T follicular helper cell (primary cell): Measurements from ENCODE around the gene CASS4.

Experiments
- DNase-seq: peaks from one replicate; pipeline ENCODE4 v3.0.0-alpha.2; 2020; ENCODE audit warnings: low read depth

The CASS4 gene

GRCh38 chr20:56423211-56423610 lies 11.2 kb downstream of the CASS4 start:
- DNase-seq, result no peak

GRCh38 chr20:56423886-56424285 lies 11.8 kb downstream of the CASS4 start:
- no peak for DNase-seq

GRCh38 chr20:56424931-56425330 lies 12.9 kb downstream of the CASS4 start:
- no peak for DNase-seq

- DNase-seq, result no peak
Observed at GRCh38 chr20:56426026-56426425, 14.0 kb downstream of the CASS4 start.

- DNase-seq, result no peak
Observed at GRCh38 chr20:56426926-56427325, 14.9 kb downstream of the CASS4 start.

GRCh38 chr20:56427797-56428196 lies 15.7 kb downstream of the CASS4 start:
- DNase-seq, result no peak

- DNase-seq, result no peak
Observed at GRCh38 chr20:56428410-56428809, 16.4 kb downstream of the CASS4 start.

GRCh38 chr20:56428881-56429280 lies 16.8 kb downstream of the CASS4 start:
- no peak for DNase-seq

GRCh38 chr20:56429502-56429901 lies 17.4 kb downstream of the CASS4 start:
- DNase-seq, result no peak

GRCh38 chr20:56429941-56430340 lies 17.9 kb downstream of the CASS4 start:
- no peak for DNase-seq

GRCh38 chr20:56430461-56430860 lies 18.4 kb downstream of the CASS4 start:
- DNase-seq, result no peak

GRCh38 chr20:56430957-56431356 lies 18.9 kb downstream of the CASS4 start:
- no peak for DNase-seq

- DNase-seq, result no peak
Observed at GRCh38 chr20:56431471-56431870, 19.4 kb downstream of the CASS4 start.

- DNase-seq, result no peak
Observed at GRCh38 chr20:56433221-56433879, 21.3 kb downstream of the CASS4 start.

GRCh38 chr20:56433880-56434255 lies 21.8 kb downstream of the CASS4 start:
- no peak for DNase-seq

GRCh38 chr20:56437196-56437960 lies 25.3 kb downstream of the CASS4 start:
- DNase-seq, result no peak

- DNase-seq, result no peak
Observed at GRCh38 chr20:56438284-56438683, 26.2 kb downstream of the CASS4 start.

- DNase-seq, result no peak
Observed at GRCh38 chr20:56439771-56440291, 27.8 kb downstream of the CASS4 start.

GRCh38 chr20:56440346-56441007 lies 28.4 kb downstream of the CASS4 start:
- DNase-seq, result peak; percentile 8

- no peak for DNase-seq
Observed at GRCh38 chr20:56442389-56443365, 30.6 kb downstream of the CASS4 start.

GRCh38 chr20:56443654-56444540 lies 31.8 kb downstream of the CASS4 start:
- DNase-seq, result no peak
